B cell (primary cell): ENCODE data around the gene EPM2AIP1. TPM values are rescaled to one million over a fixed set of nuclear protein-coding genes. Genes with fewer than 3 reads are reported as not detected.

Experiments used
- ATAC-seq: fragments of 200-7000 bp; cut with Tn5 transposase; one replicate; pipeline ENCODE4 v1.10.0; 2021; ENCODE audit warnings: low read depth, mild to moderate bottlenecking, moderate number of reproducible peaks, moderate library complexity
- CTCF ChIA-PET: fragments of 350-600 bp; sonication (Branson Sonifier 250); formaldehyde crosslinking; loops from one replicate; lab custom pipeline; 2021; ENCODE audit warnings: antibody characterized with exemption, inconsistent platforms; lab: Charles Lee
- POLR2A ChIA-PET: fragments of 350-600 bp; sonication (Branson Sonifier 250); formaldehyde crosslinking; loops from one replicate; lab custom pipeline; 2021; ENCODE audit warnings: antibody characterized with exemption; lab: Charles Lee
- DNase-seq: peaks from one replicate; pipeline ENCODE4 v3.0.0; 2013
- H2AFZ ChIP-seq: 2 replicates; pipeline ENCODE4 v1.6.1; 2012; ENCODE audit warnings: mild to moderate bottlenecking, low read depth, low read length; ENCODE audit not compliant: insufficient read depth, poor library complexity, severe bottlenecking
- H3K27ac ChIP-seq, 2 donors: 1 replicate in 1 of 2; 2 replicates in 1 of 2; pipeline ENCODE4 v1.5.1; 2012 to 2013; ENCODE audit warnings: low read length in 2 of 2, mild to moderate bottlenecking in 2 of 2, moderate library complexity in 1 of 2
- H3K27me3 ChIP-seq, 4 experiments: fragments of 200-600 bp in 1 of 4; sonication (generic) in 1 of 4; replicated peaks in 1 of 4; 1 replicate in 2 of 4; 2 replicates in 2 of 4; pipeline versions ENCODE4 v1.6.1 to v1.7.0; 2013 to 2016; ENCODE audit warnings: low read length in 3 of 4, mild to moderate bottlenecking in 2 of 4, mixed read lengths in 1 of 4, moderate library complexity in 1 of 4; ENCODE audit not compliant: insufficient read depth in 4 of 4, control insufficient read depth in 3 of 4; ENCODE audit errors: control extremely low read depth in 1 of 4
- H3K36me3 ChIP-seq, 2 experiments: replicated peaks in 1 of 2; 1 replicate in 1 of 2; 2 replicates in 1 of 2; pipeline versions ENCODE4 v1.6.1 to v1.7.1; 2013; ENCODE audit warnings: low read length in 1 of 2; ENCODE audit not compliant: insufficient read depth in 2 of 2, control insufficient read depth in 1 of 2; ENCODE audit errors: control extremely low read depth in 1 of 2, extremely low read depth in 1 of 2
- H3K4me1 ChIP-seq, 2 donors: fragments of 200-600 bp in 1 of 2; sonication (generic) in 1 of 2; 1 replicate in 1 of 2; 2 replicates in 1 of 2; pipeline versions ENCODE4 v1.5.1 to v1.6.1; 2013 to 2017; ENCODE audit warnings: low read length in 2 of 2; ENCODE audit not compliant: control insufficient read depth in 2 of 2, insufficient read depth in 2 of 2
- H3K4me2 ChIP-seq: replicated peaks from 2 replicates; pipeline ENCODE3; 2012; ENCODE audit warnings: mild to moderate bottlenecking, low read depth, low read length; ENCODE audit not compliant: poor library complexity, severe bottlenecking
- H3K4me3 ChIP-seq, 5 experiments: fragments of 200-600 bp in 1 of 5; sonication (generic) in 1 of 5; 1 replicate in 3 of 5; 2 replicates in 2 of 5; pipeline versions ENCODE4 v1.5.1 to v1.7.0; 2011 to 2016; ENCODE audit warnings: low read length in 4 of 5, mild to moderate bottlenecking in 4 of 5, low read depth in 2 of 5, control low read depth in 1 of 5, moderate library complexity in 1 of 5; ENCODE audit not compliant: insufficient read depth in 1 of 5; ENCODE audit errors: control extremely low read depth in 1 of 5, extremely low read depth in 1 of 5
- H3K79me2 ChIP-seq: fragments of 200-600 bp; sonication (generic); one replicate; pipeline ENCODE4 v1.6.0; 2016; ENCODE audit warnings: low read length; ENCODE audit not compliant: control insufficient read depth, insufficient read depth
- H3K9ac ChIP-seq: fragments of 200-600 bp; sonication (generic); 2 replicates; pipeline ENCODE4 v1.6.1; 2017; ENCODE audit warnings: mild to moderate bottlenecking, low read length, moderate library complexity
- H3K9me3 ChIP-seq, 3 donors: one replicate each; pipeline versions ENCODE4 v1.6.1 to v1.7.1; 2013; ENCODE audit warnings: low read length in 2 of 3; ENCODE audit not compliant: control insufficient read depth in 2 of 3, insufficient read depth in 1 of 3; ENCODE audit errors: control extremely low read depth in 1 of 3
- H4K20me1 ChIP-seq: 2 replicates; pipeline ENCODE4 v1.6.0; 2012; ENCODE audit warnings: mild to moderate bottlenecking, low read length; ENCODE audit not compliant: insufficient read depth, control insufficient read depth, poor library complexity, severe bottlenecking
- H3K27ac Mint-ChIP-seq: one replicate; pipeline ENCODE4 v1.8.0; 2021; ENCODE audit warnings: mixed read lengths
- H3K27me3 Mint-ChIP-seq: one replicate; pipeline ENCODE4 v1.8.0; 2021; ENCODE audit warnings: mixed read lengths
- H3K4me1 Mint-ChIP-seq: one replicate; pipeline ENCODE4 v1.8.0; 2021; ENCODE audit warnings: mixed read lengths
- H3K4me3 Mint-ChIP-seq: one replicate; pipeline ENCODE4 v1.8.0; 2021; ENCODE audit warnings: mixed read lengths
- H3K9me3 Mint-ChIP-seq: one replicate; pipeline ENCODE4 v1.8.0; 2022; ENCODE audit warnings: mixed read lengths; ENCODE audit not compliant: insufficient read depth
- CTCF ChIP-seq: fragments of 200-600 bp; IDR thresholded peaks from one replicate; pipeline ENCODE4 v1.8.0; 2022; ENCODE audit warnings: antibody characterized with exemption, mild to moderate bottlenecking
- EZH2 ChIP-seq: IDR thresholded peaks from 2 replicates; pipeline ENCODE4 v1.6.1; 2012; ENCODE audit warnings: borderline replicate concordance, low read depth, mild to moderate bottlenecking, moderate library complexity, low read length; ENCODE audit not compliant: insufficient read depth, poor library complexity, severe bottlenecking
- WGBS: methylation state at CpG from one replicate; pipeline ENCODE4 v1.1.5; 2013; ENCODE audit warnings: missing lambda C conversion rate; ENCODE audit not compliant: insufficient coverage; 5-methylcytosine and 5-hydroxymethylcytosine counted together
- intact Hi-C: fragments of 100-400 bp; cut with micrococcal nuclease; formaldehyde crosslinking; loops from one replicate; pipeline ENCODE4 v1.10.0; 2022
- polyA plus RNA-seq: library from polyadenylated mRNA; depleted of rRNA; stranded (reverse); fragments of >200 nt; gene quantifications from 2 replicates; pipeline ENCODE4 v1.2.3, GENCODE V29; 2012
- total RNA-seq, 2 donors: library from RNA; stranded (reverse); fragments of 120-200 nt in 1 of 2; gene quantifications; 1 replicate in 1 of 2; 2 replicates in 1 of 2; pipeline versions ENCODE4 v1.2.3 to v1.2.4, GENCODE V29; 2013 to 2022

The EPM2AIP1 gene
- total and polyA plus RNA-seq, 2 donors (not counting 1 experiment from before 2014, with no cell fraction given), result 13.5 to 42.4 TPM

DNA sequence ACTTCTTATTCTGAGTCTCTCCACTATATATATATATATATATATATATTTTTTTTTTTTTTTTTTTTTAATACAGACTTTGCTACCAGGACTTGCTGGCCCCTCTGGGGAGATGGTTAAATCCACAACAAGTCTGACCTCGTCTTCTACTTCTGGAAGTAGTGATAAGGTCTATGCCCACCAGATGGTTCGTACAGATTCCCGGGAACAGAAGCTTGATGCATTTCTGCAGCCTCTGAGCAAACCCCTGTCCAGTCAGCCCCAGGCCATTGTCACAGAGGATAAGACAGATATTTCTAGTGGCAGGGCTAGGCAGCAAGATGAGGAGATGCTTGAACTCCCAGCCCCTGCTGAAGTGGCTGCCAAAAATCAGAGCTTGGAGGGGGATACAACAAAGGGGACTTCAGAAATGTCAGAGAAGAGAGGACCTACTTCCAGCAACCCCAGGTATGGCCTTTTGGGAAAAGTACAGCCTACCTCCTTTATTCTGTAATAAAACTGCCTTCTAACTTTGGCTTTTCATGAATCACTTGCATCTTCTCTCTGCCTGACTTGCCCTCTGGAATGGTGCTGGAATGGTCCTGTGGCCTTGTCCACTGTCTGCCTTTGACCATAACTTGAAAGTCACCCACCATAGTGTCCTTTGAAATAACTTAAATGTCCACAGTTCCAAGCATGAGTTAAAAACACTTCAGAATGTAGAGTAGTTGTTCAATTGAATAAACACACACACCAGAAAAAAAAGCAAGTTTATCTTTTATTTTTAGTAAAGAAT, 32.8 kb upstream of the EPM2AIP1 start:
- Mint-ChIP-seq H3K4me1 (peaks cover 10% of the 10 kb centered on the region), H3K9me3 (no peaks in the 10 kb centered on the region), H3K4me3 (no peak overlapping the region), H3K27me3 (no peaks in the 10 kb centered on the region), H3K27ac (no peak overlapping the region)
- no peak overlapping the region for H2AFZ ChIP-seq
- CTCF ChIA-PET, result interaction anchor here (0.8 to 1.7 kb wide), 6 partner anchors 20 to 190 kb away, joined by 3 to 5 read pairs (median 4); partner anchors contain the start of genes EPM2AIP1 and MLH1
- intact Hi-C loops, result no loop called here
- POLR2A ChIA-PET, result no interaction called here
- H3K9me3 ChIP-seq, result no peaks in the 10 kb centered on the region
- H3K36me3 ChIP-seq, result peaks cover 8 to 69% of the 10 kb centered on the region in 2 experiments
- 100% methylated on average over 3 of the region's 3 CpGs for WGBS
- H3K27me3 ChIP-seq, result no peaks in the 10 kb centered on the region
- H4K20me1 ChIP-seq, result no peaks in the 10 kb centered on the region
- peaks cover 20% of the 10 kb centered on the region for H3K79me2 ChIP-seq
- H3K9ac ChIP-seq, result no peak overlapping the region
- DNase-seq, result no peak
- ATAC-seq, result no peak
- TF ChIP-seq CTCF (no peak), EZH2 (no peak)
- no peak overlapping the region for H3K27ac ChIP-seq
- no peak overlapping the region for H3K4me3 ChIP-seq
- H3K4me2 ChIP-seq, result no peak overlapping the region
- peaks cover 5 to 6% of the 10 kb centered on the region in 2 donors for H3K4me1 ChIP-seq

GRCh38 chr3:37024820-37025405, 32.0 kb upstream of the EPM2AIP1 start:
- CTCF ChIA-PET, result interaction anchor here (0.8 to 1.7 kb wide), 9 partner anchors 9 to 194 kb away, joined by 3 to 6 read pairs (median 4); partner anchors contain the start of genes EPM2AIP1 and MLH1
- Histone ChIP-seq H2AFZ (no peak overlapping the region), H3K9me3 (no peaks in the 10 kb centered on the region), H3K79me2 (peaks cover 19% of the 10 kb centered on the region), H3K4me2 (no peak overlapping the region), H3K4me3 (no peak overlapping the region), H3K9ac (no peak overlapping the region), H3K4me1 (peaks cover 5 to 6% of the 10 kb centered on the region in 2 donors), H4K20me1 (no peaks in the 10 kb centered on the region), H3K27ac (peak overlapping the region in 1 of 2 donors; percentile 21), H3K27me3 (no peaks in the 10 kb centered on the region), H3K36me3 (peaks cover 9 to 71% of the 10 kb centered on the region in 2 experiments)
- peak overlapping the region; percentile 17 for H3K27ac Mint-ChIP-seq
- H3K4me1 Mint-ChIP-seq, result peaks cover 10% of the 10 kb centered on the region
- 80% methylated on average over 1 of the region's 3 CpGs for WGBS
- TF ChIP-seq EZH2, result no peak
- no peak for TF ChIP-seq CTCF
- no peaks in the 10 kb centered on the region for H3K9me3 Mint-ChIP-seq
- ATAC-seq (no peak), DNase-seq (peak; percentile 14)
- no peaks in the 10 kb centered on the region for H3K27me3 Mint-ChIP-seq
- intact Hi-C loops, result loop anchor here (1.0 kb wide), 1 partner anchor 188 kb away; no protein-coding TSS in a partner anchor
- H3K4me3 Mint-ChIP-seq, result no peak overlapping the region
- POLR2A ChIA-PET, result no interaction called here
